ENCODE results near the gene SNCA.

SNCA gene

DNA sequence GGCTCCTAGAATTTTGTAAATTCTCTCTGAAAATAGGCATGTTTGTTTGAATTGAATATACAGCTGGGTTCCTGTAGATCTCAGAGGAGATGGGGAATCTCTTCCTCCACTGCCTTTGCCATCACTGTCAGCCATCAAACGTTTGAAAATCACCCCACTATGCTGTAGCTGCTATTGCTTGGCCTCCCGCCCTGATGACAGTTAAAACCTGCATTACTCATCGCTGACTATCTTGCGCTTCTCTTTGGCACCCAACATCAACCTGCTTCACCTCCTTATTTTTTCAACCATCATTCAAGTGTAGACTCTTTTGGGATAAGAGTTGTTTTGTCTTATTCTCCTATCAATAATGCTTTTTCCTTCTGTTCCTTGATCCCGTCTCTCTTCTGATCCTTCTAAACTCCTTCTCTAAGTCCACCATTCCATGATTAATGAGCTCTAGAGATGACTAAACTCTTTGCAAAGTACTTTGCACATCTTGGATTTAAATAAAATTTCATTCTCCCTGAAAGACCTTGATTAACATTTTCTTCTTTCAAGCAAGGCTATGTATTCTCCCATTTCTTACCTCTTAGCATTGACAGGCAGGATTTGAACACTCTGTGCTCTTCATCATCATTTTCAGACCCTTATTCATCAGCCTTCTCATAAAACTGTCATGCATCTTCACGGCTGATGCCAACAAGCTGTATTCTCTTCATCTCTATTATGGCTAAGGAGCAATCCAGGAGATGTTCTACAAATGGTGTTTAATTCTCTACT lies 133.0 kb downstream of the SNCA start:
- no peak for DNase-seq

DNA sequence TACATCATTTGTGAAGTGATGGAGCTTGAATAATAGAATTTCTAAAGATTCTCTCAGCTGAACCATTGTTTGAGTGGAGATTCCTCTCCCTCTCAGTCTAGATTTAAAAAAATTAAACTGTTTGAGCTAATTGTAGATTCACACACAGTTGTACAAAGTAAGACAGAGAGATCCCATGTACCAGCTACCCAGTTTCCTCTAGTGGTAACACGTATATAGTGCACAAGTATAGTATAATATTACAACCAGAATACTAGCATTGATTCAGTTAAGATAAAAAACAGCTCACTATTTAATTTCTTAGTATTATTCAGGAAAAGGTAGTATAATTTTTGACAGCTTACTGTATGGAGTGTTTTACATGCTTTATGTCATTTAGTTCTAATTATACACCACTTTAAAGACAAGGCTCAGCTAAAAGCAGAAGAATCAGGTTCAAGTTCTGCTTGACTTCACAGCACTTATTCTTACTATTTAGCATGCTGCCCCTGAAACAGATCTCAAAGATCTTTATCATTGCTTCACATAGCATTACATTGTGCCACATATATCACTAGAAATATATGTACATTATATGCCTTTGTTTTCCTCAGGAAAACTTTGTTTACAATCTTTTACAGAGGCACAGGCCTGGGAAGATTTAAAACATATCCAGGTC lies 136.1 kb downstream of the SNCA start:
- DNase-seq: no peak

- no peak for DNase-seq
Measured at GRCh38 chr4:89685690-89686089, 151.3 kb downstream of the SNCA start.

- no peak for DNase-seq
Measured at GRCh38 chr4:89685277-89685676, 151.7 kb downstream of the SNCA start.

DNA sequence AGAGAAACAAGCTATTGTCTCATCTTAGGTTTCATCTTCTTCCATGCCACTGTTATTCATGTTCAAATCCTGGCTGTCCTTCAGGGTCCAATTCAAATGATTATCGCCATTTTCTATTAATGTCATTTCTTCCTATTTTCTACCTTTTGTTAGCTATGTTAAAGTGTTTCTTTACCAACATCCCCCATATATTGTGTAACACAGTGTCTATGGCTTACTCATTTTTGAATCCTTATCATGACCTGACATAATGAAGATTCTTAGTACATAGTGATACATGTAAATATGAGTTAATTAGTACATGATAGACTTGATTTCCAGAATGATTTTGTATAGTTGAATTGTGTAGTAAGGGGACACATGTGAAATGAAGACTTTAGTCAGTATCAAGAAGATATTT lies 152.4 kb downstream of the SNCA start:
- DNase-seq: no peak

GRCh38 chr4:89682808-89683207 lies 154.2 kb downstream of the SNCA start:
- no peak for DNase-seq

DNA sequence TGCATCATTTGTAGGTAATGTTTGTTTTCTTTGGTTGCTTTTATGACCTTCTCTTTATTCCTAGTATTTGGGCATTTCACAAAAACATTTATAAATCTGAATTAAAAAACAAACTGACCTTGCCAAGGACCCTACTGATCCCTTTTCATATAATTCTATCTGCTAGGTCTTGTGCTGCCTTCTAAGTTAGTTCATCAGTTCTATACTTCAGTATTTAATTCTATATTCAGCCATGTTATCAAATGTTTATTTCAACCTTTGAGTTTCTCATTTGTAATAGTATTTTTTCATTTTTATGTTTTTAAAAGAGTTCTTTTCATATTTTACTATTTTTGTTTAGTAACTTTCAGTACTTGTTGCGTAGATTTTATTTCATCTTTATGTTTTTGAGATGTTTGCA lies 155.3 kb downstream of the SNCA start:
- DNase-seq: no peak

GRCh38 chr4:89681219-89681618 lies 155.7 kb downstream of the SNCA start:
- no peak for DNase-seq

- DNase-seq: no peak
Measured at GRCh38 chr4:89674876-89675459, 162.0 kb downstream of the SNCA start.

Data from GF-D8 (cell line).